ENCODE measurements around the gene SLC6A9. TPM values are rescaled to one million over a fixed set of nuclear protein-coding genes. Genes with fewer than 3 reads are reported as not detected.

The SLC6A9 gene
- total RNA-seq, result 5.5 and 6.4 TPM in 2 replicates
- 0.19 TPM for total RNA-seq (2013)
- polyA plus RNA-seq, result 0.28 and 0.65 TPM in 2 replicates
- polyA minus RNA-seq, result 0.71 and 0.94 TPM in 2 replicates

- peak within 1 kb of the TSS; percentile 87 for H3K9ac ChIP-seq (ENCODE audit: low read length)
- DNase-seq, result peak; percentile 67
- TF ChIP-seq CTCF (IDR thresholded peaks at IDR 0.05), result no peak
- no peak for TF ChIP-seq EZH2 (IDR thresholded peaks at IDR 0.05; ENCODE audit: borderline replicate concordance, insufficient read depth, low read depth, low read length, poor library complexity, severe bottlenecking)
- peak within 1 kb of the TSS; percentile 19 to 87 (median 81) for H3K4me3 ChIP-seq (ENCODE audit: control extremely low read depth in 1 of 5, extremely low read depth in 1 of 5, insufficient read depth in 1 of 5, low read depth in 2 of 5, low read length in 4 of 5)
- CTCF ChIA-PET, result interaction anchor here (0.6 to 17.1 kb wide), 7 partner anchors 11 to 267 kb away, joined by 3 to 227 read pairs (median 4); no protein-coding TSS in a partner anchor
- no peak within 1 kb of the TSS for H3K27ac ChIP-seq (ENCODE audit: low read length in 2 of 2)
- intact Hi-C loops (cut with micrococcal nuclease), result loop anchor here (5.0 kb wide), 2 partner anchors 664 to 1264 kb away; partner anchors contain the start of genes C1orf50, ELOVL1 and P3H1
- H3K4me1 ChIP-seq (ENCODE audit: control insufficient read depth in 2 of 2, insufficient read depth in 2 of 2, low read length in 2 of 2), result peaks cover 6 to 18% of the 10 kb centered on the region in 2 donors
- H3K27me3 ChIP-seq (replicated peaks in 1 of 4; ENCODE audit: control extremely low read depth in 1 of 4, control insufficient read depth in 3 of 4, insufficient read depth in 4 of 4, low read length in 3 of 4), result peaks cover 0 to 4% (median 0%) of the 10 kb centered on the region in 4 experiments
- POLR2A ChIA-PET, result interaction anchor here (0.6 to 0.7 kb wide), 4 partner anchors 26 to 324 kb away, joined by 3 to 5 read pairs (median 3); partner anchors contain the start of gene ERI3
- 24% methylated on average over 31 of the region's 40 CpGs for WGBS (ENCODE audit: insufficient coverage)
- H3K36me3 ChIP-seq (replicated peaks in 1 of 2; ENCODE audit: control extremely low read depth in 1 of 2, control insufficient read depth in 1 of 2, extremely low read depth in 1 of 2, insufficient read depth in 2 of 2, low read length in 1 of 2), result no peaks in the 10 kb centered on the region
- peak within 1 kb of the TSS; percentile 100 for H3K4me2 ChIP-seq (replicated peaks; ENCODE audit: low read depth, low read length, poor library complexity, severe bottlenecking)
- no peaks in the 10 kb centered on the region for H4K20me1 ChIP-seq (ENCODE audit: control insufficient read depth, insufficient read depth, low read length, poor library complexity, severe bottlenecking)
- Mint-ChIP-seq H3K9me3 (ENCODE audit: insufficient read depth) (no peaks in the 10 kb centered on the region), H3K27ac (peak within 1 kb of the TSS; percentile 79), H3K4me1 (peaks cover 29% of the 10 kb centered on the region), H3K27me3 (no peaks in the 10 kb centered on the region), H3K4me3 (peak within 1 kb of the TSS; percentile 89)
- H3K79me2 ChIP-seq (ENCODE audit: control insufficient read depth, insufficient read depth, low read length), result no peaks in the 10 kb centered on the region
- H3K9me3 ChIP-seq (ENCODE audit: control extremely low read depth in 1 of 3, control insufficient read depth in 2 of 3, insufficient read depth in 1 of 3, low read length in 2 of 3), result no peaks in the 10 kb centered on the region
- ATAC-seq (ENCODE audit: low read depth), result no peak
- peak within 1 kb of the TSS; percentile 100 for H2AFZ ChIP-seq (ENCODE audit: insufficient read depth, low read depth, low read length, poor library complexity, severe bottlenecking)
Observed at GRCh38 chr1:44031252-44032169, at the start of gene SLC6A9. TSS of gene SLC6A9 (minus strand) at chr1:44031462. CDS start at chr1:44024277, 7,185 bp downstream.

All from B cell (primary cell).